Breast epithelium (tissue), 4 donors: ENCODE results near the gene PCSK5. TPM values are rescaled to one million over a fixed set of nuclear protein-coding genes. Genes with fewer than 3 reads are reported as not detected.

Experiments used
- DNase-seq, 2 donors: peaks; one replicate each; pipeline ENCODE4 v3.0.0-alpha.2; 2019; ENCODE audit warnings: low spot score in 2 of 2
- H3K27ac ChIP-seq, 2 donors: fragments of 200-600 bp; sonication (generic) in 1 of 2; one replicate each; pipeline ENCODE4 v1.5.1; 2016 to 2019; ENCODE audit warnings: mild to moderate bottlenecking in 1 of 2
- H3K27me3 ChIP-seq, 2 donors: fragments of 200-600 bp; sonication (generic) in 1 of 2; one replicate each; pipeline versions ENCODE4 v1.5.1 to v1.6.0; 2017 to 2019; ENCODE audit warnings: control low read depth in 1 of 2, mild to moderate bottlenecking in 1 of 2
- H3K36me3 ChIP-seq: fragments of 200-600 bp; one replicate; pipeline ENCODE4 v1.5.1; 2019
- H3K4me1 ChIP-seq, 2 donors: fragments of 200-600 bp; sonication (generic); one replicate each; pipeline ENCODE4 v1.5.1; 2016 to 2019; ENCODE audit warnings: control low read depth in 1 of 2
- H3K4me3 ChIP-seq, 3 donors: fragments of 200-600 bp; sonication (generic); 1 replicate in 2 of 3; 2 replicates in 1 of 3; pipeline ENCODE4 v1.5.1; 2016 to 2019; ENCODE audit warnings: mild to moderate bottlenecking in 3 of 3, moderate library complexity in 2 of 3
- H3K9me3 ChIP-seq, 2 donors: fragments of 200-600 bp; sonication (generic) in 1 of 2; one replicate each; pipeline ENCODE4 v1.5.1; 2016 to 2019; ENCODE audit warnings: control low read depth in 1 of 2
- CTCF ChIP-seq, 3 donors: fragments of 450-650 bp; IDR thresholded peaks; one replicate each; pipeline ENCODE4 v1.5.1; 2016 to 2017; ENCODE audit warnings: antibody characterized with exemption in 3 of 3, mild to moderate bottlenecking in 3 of 3, moderate library complexity in 3 of 3
- POLR2A ChIP-seq: fragments of 450-650 bp; IDR thresholded peaks from one replicate; pipeline ENCODE4 v1.6.1; 2016; ENCODE audit warnings: antibody characterized with exemption, mild to moderate bottlenecking, moderate library complexity
- POLR2AphosphoS5 ChIP-seq, 3 donors: sonication (generic); formaldehyde crosslinking; IDR thresholded peaks; one replicate each; pipeline ENCODE4 v1.6.1; 2017; ENCODE audit warnings: antibody characterized with exemption in 3 of 3
- intact Hi-C: fragments of 100-400 bp; cut with DNase I; formaldehyde crosslinking; loops from one replicate; pipeline ENCODE4 v1.15.1; 2023; ENCODE audit warnings: low total_unique reads
- total RNA-seq, 3 donors: library from RNA; depleted of rRNA; stranded (reverse); fragments of >200 nt; gene quantifications; one replicate each; pipeline ENCODE4 v1.1.0, GENCODE V29; 2016

Gene PCSK5
- total RNA-seq, 3 donors from 2014 or later: 12.7 to 21.0 (median 19.0) TPM

- intact Hi-C loops: no loop called here
- H3K27ac ChIP-seq: no peak overlapping the region
- H3K27me3 ChIP-seq: no peaks in the 10 kb centered on the region
- no peaks in the 10 kb centered on the region for H3K36me3 ChIP-seq
- no peak for DNase-seq
- no peaks in the 10 kb centered on the region for H3K9me3 ChIP-seq
- H3K4me3 ChIP-seq: no peak overlapping the region
- no peaks in the 10 kb centered on the region for H3K4me1 ChIP-seq
- TF ChIP-seq POLR2AphosphoS5 (IDR thresholded peaks at IDR 0.05): no peak
- no peak for TF ChIP-seq CTCF (IDR thresholded peaks at IDR 0.05)
- TF ChIP-seq POLR2A: no peak
These were observed 271.7 kb downstream of the PCSK5 start for GRCh38 chr9:76162086-76162730.

- TF ChIP-seq CTCF (IDR thresholded peaks at IDR 0.05) (no peak), POLR2A (no peak), POLR2AphosphoS5 (IDR thresholded peaks at IDR 0.05) (no peak)
- H3K9me3 ChIP-seq: no peaks in the 10 kb centered on the region
- no peak overlapping the region for H3K27ac ChIP-seq
- H3K4me3 ChIP-seq: no peak overlapping the region
- no peaks in the 10 kb centered on the region for H3K27me3 ChIP-seq
- intact Hi-C loops: no loop called here
- DNase-seq: no peak
- no peaks in the 10 kb centered on the region for H3K4me1 ChIP-seq
- H3K36me3 ChIP-seq: no peaks in the 10 kb centered on the region
These were observed 272.5 kb downstream of the PCSK5 start for GRCh38 chr9:76162751-76163500.

GRCh38 chr9:76166526-76166925, 276.1 kb downstream of the PCSK5 start:
- H3K27me3 ChIP-seq: no peaks in the 10 kb centered on the region
- no peak overlapping the region for H3K4me3 ChIP-seq
- TF ChIP-seq CTCF (IDR thresholded peaks at IDR 0.05) (no peak), POLR2A (no peak), POLR2AphosphoS5 (IDR thresholded peaks at IDR 0.05) (no peak)
- intact Hi-C loops: no loop called here
- no peaks in the 10 kb centered on the region for H3K9me3 ChIP-seq
- no peaks in the 10 kb centered on the region for H3K4me1 ChIP-seq
- no peak for DNase-seq
- H3K27ac ChIP-seq: no peak overlapping the region
- no peaks in the 10 kb centered on the region for H3K36me3 ChIP-seq

- H3K4me3 ChIP-seq: no peak overlapping the region
These were observed 285.7 kb downstream of the PCSK5 start for GRCh38 chr9:76176171-76176570.

More at GRCh38 chr9:76176171-76176570, 285.7 kb downstream of the PCSK5 start:
- DNase-seq: no peak
- H3K9me3 ChIP-seq: no peaks in the 10 kb centered on the region
- H3K27me3 ChIP-seq: no peaks in the 10 kb centered on the region
- no peak for TF ChIP-seq POLR2AphosphoS5 (IDR thresholded peaks at IDR 0.05)
- no peak for TF ChIP-seq POLR2A
- no peak for TF ChIP-seq CTCF (IDR thresholded peaks at IDR 0.05)
- H3K4me1 ChIP-seq: no peaks in the 10 kb centered on the region
- H3K36me3 ChIP-seq: no peaks in the 10 kb centered on the region
- no peak overlapping the region for H3K27ac ChIP-seq
- intact Hi-C loops: no loop called here
